HL-60/S4 treated with phorbol 12-myristate 13-acetate at 8.2 ng/mL for 4 days and 3 days (cell line): Measurements from ENCODE around the gene PRKAR2B.
"Not testable (repeated sequence)": the region's sequence is repeated elsewhere in the genome, so short reads cannot be mapped to it uniquely, and the experiment has no call there.

Experiments
- in situ Hi-C: fragments of 300-500 bp; cut with MboI; formaldehyde crosslinking; loops from 2 replicates; pipeline ENCODE4 v1.15.0; 2022; ENCODE audit warnings: low sequenced_read_pairs

The PRKAR2B gene

DNA sequence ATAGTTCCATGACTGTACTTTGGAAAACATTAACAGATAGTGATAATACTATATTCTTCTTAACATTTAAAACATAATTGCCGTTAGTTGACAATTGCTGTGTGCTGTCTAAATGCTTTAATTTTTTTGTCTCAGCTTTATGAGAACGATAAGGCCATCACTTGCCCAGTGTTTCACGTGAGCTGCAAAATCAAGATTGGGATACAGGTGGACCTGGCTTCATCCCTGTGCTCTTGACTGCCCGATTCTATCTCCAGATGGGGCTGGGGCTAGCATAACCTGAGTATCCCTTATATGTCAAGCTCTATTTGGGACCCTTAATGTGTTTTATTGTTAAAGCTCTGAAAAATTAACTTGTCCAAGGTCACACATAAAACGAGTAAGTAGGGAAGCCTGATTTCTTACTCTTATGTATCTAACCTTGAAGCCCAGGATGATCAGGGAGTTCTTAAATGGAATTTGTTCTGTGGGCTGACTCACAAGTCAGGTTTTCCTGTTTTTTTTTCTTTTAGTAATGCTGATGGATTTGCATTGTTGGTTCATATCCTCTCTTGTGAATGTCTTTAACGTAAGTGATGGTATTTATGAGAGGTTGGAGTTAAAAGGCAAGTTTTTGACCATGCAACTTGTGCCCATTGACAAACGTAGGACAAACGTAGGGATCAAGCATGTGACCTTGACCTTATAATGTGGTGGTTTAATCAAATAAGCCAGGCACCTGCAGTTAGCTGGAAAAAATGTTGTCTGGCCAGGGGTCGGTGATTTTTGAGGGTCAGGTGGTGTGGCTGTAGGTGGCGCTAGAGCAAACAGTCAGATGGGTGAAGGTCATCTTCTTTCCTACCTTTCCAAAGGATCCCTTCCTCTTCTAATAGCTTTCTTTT is 3.6 kb downstream of the PRKAR2B start:
- in situ Hi-C loops: no loop called here

DNA sequence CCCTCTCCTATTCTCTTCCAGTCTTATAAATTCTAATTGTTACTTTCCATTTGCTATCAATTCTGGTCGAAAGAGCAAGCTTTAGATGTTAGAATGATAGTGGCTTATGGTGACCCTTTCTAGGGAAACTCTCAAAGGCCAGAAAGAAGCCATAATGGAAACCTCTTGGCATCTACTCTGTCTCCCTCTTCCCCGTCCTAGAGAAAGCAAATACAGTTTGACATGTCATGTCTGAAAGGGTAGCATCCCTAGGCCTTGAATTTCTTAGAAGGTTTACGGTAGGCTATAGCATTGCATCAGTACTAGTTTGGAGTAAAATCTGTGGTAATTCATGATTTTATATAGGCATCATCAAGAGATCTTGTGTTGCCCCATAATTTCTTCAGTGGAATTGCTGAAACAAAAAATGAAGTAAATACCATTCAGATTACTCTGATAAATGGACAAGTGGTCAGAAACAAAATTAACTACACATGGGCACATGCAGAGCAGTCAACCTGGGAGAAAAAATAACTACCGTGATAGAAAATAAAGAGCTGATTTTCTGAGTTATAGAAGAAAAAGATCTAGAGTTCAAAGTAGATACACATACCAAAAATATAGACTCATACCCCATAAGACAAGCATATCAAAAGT is 4.4 kb downstream of the PRKAR2B start:
- in situ Hi-C loops: no loop called here

DNA sequence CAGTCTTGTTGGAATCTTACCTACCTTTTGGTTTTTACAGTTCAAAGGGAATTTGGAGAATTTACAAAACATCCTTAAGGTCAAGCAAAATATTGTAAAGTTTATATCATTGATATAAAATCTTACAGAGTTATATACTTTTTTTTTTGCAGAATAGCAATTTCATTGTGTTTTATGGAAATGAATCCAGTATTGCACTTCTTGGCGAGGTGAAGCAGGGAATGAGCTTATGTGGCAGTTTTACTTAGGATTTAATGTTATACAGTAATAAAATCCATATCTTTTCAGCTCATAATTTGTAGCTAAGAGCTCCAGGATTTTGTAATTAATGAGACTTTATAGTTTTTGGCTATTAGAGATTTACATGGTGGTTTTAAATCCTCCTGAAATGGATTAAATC is 5.0 kb downstream of the PRKAR2B start:
- in situ Hi-C loops: no loop called here

DNA sequence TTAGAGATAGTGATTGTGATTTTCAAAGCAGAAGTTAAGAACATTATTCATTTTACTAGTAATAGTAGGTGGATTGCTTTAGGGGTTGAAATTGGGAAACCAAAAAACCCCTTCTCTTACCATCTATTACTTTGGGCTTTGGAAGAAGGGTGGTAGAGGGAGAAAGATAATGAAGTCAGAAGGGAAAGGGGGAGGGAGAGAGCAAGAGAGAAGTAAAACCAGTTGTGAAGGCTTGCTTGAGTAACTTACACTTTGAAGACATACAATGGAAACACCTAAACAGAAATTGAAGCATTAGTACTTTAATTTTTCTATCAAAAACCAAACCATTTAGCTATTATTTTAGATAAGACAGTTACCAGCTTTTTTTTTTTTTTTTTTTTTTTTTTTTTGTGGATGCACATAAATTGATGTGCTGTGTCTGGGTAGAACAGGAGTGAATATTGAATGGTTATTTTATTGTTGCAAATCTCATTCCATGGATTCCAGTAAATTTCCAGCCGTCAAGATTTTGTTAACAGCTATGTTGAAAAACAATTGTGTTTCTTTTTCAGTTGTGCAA is 5.5 kb downstream of the PRKAR2B start:
- in situ Hi-C loops: no loop called here

DNA sequence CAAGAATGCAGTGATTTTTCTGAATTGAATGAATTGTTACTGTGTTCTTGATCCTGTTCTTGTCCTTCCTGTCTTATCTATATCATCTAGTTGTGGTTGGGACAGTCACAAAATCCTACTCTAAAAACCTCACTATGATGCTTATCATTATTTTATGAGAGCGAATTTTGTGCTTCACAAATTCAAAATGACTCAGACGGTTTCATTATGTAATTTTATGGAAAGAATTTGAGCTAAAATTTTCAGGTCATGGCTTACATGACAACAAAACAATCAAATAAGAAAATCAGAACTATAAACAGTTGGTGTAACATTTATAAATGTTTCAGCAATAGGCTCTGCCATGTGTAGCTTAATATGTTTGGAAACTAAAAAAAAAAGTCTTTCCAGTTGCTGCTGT is 6.9 kb downstream of the PRKAR2B start:
- in situ Hi-C loops: no loop called here

DNA sequence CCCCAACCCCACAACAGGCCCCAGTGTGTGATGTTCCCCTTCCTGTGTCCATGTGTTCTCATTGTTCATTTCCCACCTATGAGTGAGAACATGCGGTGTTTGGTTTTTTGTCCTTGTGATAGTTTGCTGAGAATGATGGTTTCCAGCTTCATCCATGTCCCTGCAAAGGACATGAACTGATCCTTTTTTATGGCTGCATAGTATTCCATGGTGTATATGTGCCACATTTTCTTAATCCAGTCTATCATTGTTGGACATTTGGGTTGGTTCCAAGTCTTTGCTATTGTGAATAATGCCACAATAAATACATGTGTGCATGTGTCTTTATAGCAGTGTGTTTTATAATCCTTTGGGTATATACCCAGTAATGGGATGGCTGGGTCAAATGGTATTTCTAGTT is 10.5 kb downstream of the PRKAR2B start:
- in situ Hi-C loops: not testable (repeated sequence)

DNA sequence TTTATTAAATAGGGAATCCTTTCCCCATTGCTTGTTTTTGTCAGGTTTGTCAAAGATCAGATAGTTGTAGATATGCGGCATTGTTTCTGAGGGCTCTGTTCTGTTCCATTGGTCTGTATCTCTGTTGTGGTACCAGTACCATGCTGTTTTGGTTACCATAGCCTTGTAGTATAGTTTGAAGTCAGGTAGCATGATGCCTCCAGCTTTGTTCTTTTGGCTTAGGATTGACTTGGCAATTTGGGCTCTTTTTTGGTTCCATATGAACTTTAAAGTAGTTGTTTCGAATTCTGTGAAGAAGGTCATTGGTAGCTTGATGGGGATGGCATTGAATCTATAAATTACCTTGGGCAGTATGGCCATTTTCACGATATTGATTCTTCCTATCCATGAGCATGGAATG is 11.6 kb downstream of the PRKAR2B start:
- in situ Hi-C loops: not testable (repeated sequence)

DNA sequence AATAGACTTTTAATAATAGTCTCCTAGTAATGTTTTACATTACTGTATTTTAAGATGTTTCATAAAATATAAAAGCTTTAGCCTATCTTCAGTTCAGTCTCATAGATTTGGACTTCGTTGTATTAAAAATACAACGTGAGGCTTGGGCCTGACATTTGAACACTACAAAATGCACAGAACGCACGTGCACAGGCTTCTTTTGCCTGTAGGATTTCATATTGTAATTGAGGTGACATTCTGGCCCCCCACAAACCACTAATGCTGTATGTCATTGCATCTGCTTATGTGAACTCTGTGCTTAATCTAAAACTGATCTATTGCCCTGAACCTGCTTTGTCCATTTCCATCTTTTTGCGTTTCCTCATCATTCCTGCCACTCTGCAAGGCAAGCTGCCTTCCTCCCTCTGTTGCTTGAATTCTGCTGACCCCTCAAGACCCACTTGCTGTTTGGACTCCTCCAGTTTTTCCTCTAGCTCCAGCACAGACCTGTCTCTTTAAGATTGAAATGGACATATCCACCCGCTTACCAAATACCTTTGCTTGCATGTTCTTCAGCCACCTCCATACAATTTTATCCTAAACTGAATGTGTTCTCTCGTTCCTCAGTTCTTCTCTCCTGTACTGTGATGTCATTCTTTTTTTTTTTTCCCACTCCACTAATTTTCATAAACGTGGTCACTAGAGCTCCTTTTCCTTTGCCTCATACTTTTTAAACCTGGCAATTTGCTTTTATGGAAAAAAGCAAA is 12.4 kb downstream of the PRKAR2B start:
- in situ Hi-C loops: no loop called here

DNA sequence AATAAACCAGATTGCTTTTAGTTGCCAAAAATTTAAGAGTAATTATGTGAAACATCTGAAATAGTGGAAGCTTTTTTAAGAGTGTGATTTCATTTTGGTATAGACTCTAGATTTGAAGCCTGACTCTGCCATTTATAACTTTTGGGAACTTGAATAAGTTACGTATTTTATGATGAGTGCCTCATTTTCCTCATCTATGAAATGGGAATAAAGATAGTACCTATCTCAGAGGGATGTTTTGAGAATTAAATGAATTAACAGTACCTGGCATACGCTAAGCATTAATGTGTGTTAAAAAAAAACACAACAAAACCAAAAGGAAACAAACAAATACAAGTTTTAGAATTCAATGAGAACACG is 12.9 kb downstream of the PRKAR2B start:
- in situ Hi-C loops: no loop called here

DNA sequence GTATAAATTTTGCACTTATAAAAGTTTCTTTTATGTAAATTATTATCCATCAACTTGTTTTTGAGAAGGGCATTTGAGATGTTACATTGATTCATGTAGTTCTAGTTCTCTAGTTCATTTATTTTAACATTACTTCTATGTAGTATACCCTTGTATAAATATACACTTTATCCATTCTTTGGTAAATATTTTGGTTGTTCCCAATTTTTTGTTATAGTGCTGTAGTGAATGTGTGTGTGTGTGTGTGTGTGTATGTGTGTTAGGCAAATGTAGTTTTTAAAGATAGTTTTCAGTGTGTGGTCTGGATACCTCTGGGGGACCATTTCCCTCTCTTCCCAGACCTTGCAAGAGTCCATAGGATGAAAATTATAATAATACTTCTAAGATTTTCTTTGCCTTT is 15.0 kb downstream of the PRKAR2B start:
- in situ Hi-C loops: no loop called here

DNA sequence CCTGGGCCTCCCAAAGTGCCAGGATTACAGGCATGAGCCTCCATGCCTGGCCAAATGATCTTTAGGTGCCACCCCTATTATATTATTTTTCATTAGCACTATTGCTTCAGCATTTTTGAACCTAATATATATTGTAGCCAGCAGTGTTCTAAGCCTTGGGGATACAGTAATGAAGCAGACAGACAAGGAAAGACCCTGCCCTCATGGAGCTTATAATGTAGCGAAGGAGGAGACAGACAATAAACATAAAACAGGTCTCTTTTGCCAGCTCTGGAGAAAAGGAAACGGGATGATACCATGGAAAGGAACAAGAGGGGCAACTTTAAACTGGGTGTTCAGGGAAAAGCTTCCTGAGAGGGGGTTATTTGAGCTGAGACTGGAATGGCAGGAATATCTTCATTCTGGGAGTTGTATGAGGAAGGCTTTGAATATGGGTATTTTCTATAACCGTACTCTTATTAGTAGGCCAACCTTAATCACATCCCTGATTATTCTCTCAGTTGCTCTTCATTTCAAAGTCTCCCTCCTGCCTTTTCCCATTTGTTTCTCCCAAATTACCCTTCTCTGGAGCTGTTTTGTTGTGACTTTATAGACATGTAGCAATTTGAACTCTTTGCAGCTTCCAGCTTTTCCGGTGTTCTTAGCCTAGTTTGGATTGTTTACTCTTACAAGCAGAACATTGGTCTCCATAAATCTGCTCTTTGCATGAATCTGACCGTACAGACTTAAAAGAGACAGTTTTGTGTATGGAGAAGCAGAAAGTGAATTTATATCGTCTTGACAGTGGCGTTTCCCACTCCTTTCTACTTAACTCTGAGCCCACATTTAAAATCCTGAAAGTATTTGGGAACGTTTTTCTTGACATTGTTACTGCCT is 19.0 kb downstream of the PRKAR2B start:
- in situ Hi-C loops: no loop called here

DNA sequence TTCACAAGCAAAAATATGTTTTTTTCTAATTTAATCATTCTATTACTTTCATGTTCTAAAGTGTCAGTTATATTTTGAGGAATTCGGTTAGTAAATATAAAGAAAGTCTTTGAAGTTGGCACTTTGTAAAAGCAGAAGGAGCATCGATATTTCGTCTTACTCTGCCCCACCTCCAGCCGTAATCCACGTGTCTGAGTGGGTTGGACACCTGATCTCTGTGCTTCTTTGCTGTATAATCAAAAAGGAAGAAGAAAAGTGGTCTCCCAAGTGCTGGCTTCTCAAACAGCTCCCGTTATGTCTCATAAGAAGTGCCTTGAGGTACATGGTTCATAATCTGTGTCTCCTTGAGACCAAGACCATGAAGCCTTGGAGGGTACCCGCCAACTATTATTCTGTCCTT is 19.8 kb downstream of the PRKAR2B start:
- in situ Hi-C loops: no loop called here

DNA sequence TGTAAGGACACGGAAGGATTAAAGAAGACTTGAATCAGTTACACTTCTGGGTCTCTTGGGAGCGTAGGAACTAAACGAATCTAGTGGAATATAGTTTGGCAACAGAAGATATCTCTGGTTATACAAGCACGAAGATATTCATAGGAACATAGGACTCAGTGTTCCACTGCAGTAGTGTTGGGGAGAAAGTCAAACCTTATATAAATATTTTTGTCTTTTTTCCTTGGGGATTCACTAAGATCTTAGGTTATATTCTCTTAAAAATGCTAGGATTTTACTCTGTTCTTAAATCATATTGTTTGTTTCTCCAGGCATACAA is 21.4 kb downstream of the PRKAR2B start:
- in situ Hi-C loops: no loop called here

DNA sequence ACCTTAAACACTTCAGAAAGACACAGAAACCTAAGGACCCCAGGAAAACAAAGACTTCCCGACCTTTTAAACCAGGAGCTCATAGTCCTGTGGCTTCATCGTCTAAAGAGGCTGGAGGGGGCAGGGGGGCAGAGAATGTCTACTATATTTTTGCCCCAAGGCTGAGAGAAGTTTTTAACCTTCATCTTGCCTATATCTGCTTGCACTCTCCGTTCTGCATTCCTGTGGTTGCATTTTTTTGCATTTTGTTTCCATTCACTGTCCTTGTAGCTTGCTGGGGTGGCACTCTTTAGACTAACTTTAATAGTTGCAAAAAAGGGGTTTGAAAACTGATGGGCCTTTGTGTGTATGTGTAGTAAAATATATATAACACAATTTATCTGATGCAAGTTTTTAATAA is 23.7 kb downstream of the PRKAR2B start:
- in situ Hi-C loops: no loop called here

DNA sequence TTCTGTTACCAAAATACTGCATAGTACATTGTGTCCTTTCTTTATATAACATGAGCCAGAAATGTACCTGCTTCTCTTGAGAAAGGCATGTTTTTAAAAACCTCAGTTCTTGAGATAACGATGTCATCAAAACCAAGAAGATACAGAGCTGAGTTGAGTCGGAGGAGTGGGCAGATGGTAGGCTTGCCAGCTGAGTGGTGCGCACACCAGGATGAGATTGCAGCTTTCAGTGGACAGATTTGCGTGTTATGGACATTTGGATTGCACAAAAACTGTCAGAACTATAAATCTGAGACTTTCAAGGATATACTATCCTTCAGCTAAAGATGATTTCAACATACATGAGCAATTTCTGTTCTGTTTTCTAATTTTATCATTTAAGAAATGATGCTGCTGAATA is 25.0 kb downstream of the PRKAR2B start:
- in situ Hi-C loops: no loop called here

DNA sequence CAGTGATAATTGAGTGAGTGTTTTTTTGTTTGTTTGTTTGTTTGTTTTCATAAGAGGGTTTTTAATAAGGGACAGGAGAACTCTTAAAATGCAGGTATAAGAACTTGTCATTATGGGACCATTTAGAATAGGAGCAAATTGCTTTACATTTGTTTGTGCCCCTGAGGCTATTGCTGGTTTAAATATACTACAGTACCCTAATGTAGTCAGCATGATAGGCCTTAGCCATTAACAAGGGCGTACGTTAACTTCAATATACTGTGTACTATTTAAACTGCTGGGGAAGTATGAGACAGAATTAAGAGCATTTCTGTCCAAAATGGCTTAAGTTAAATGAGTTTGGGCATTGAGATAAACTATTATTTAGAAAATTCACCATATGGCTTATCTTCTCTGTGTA is 26.2 kb downstream of the PRKAR2B start:
- in situ Hi-C loops: no loop called here

DNA sequence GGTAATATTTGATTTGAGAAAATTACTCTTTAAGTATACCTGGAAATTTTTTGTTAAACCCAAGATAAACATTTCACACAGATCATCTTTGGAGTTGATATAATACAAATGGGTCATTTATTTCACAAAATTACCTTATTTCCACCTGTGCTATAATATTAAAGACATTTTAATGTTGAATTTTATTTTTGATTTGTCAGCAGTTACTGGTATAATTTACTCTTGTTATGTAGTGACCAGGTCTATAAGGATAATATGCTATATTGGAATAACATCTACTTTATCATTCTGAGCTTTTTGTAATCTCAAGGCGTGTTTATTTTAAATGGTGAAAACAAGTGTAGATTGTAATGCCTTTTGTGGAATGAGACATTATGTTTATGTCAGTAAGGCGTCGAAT is 26.6 kb downstream of the PRKAR2B start:
- in situ Hi-C loops: no loop called here

DNA sequence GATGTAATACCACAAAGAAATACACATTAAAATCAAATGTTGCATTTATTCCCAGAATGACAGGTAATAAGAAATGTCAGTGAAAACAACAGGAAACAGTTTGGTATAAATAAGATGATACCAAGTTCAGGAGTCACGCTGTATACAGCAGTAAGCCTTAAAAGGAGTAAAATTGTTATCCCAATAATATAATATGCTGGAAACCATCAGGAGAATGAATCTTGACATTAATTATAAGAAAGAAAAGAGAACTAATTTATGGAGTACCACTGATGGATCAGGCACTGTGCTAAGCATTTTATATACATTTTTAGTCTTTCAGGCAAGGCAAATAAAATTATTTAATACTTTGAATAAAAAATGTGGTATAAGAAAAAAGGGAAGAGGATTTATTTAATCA is 27.6 kb downstream of the PRKAR2B start:
- in situ Hi-C loops: no loop called here

DNA sequence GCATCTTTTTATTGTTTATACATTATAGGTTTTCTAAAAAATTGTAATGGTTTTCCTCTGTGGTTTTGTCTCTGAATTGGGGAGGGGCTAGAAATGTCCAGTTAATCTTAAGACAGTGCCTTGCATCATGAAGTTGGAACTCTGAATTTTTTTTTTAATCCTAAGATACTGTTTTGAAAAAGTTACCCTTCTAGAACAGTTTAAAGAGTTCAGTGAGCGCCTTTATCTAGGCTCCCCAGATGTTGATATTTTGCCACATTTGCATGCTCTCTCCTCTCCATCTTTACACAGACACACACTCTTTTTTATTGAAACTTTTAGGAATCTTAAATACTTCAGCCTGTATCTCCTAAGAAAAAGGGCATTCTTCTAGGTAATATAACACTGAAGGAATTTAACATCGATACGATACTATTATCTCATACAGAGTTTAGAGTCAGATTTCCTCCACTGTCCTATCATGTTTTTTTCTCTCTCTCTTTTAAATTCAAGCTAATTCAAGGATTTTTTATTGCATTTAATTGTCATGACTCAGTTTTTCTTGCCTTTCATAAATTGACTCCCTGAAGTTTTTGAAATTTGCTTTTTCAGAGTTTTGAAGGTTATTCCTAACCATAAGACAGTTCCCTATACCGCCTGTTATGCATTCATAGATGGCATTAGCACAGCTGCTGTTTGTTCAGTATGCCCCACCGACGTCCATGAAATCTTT is 31.5 kb downstream of the PRKAR2B start:
- in situ Hi-C loops: no loop called here
